Heart left ventricle (tissue), 13 donors: ENCODE data around the gene RPS14.

Experiments used
- CTCF ChIP-seq, 12 donors: fragments of 200-600 bp; sonication (generic) in 4 of 12; IDR thresholded peaks; one replicate each; pipeline versions ENCODE4 v1.5.0 to v1.8.0; 2018 to 2022; ENCODE audit warnings: antibody characterized with exemption in 12 of 12, mild to moderate bottlenecking in 5 of 12
- POLR2A ChIP-seq, 2 donors: fragments of 450-650 bp; IDR thresholded peaks; one replicate each; pipeline ENCODE4 v1.6.1; 2017; ENCODE audit warnings: antibody characterized with exemption in 2 of 2, mild to moderate bottlenecking in 2 of 2, moderate library complexity in 2 of 2
- donor health status: ischemic (EF 13 %, LVEDD 7.1; RV severe dilation, severe dysfunction).
- donor health status: DM: no; HTN: yes; CAD: no.
- donor health status: DM: no; HTN: no; CAD: no.
- donor health status: ischemic (EF 25% LVEDD 6.9; RV normal size, moderate dysfunction).
- donor health status: ischemic (EF 25% LVEDD 5.7; RV mildly dilated, moderate dysfunction).
- donor health status: ischemic (EF 35%, LVEDD 5.7; RV mildly dilated, moderate dysfunction).
- donor health status: nonischemic (EF 11% LVEDD 7.7; RV severe dilation, severe dysfunction).
- donor health status: DM: yes; HTN: yes; CAD: no.
- donor health status: PGD.
- donor health status: ischemic (EF 29% LVEDD 5.4; RV normal size, mild dysfunction).
- donor health status: nonischemic (EF 23%, LVEDD 6.1; RV moderate dilation, normal function).

- TF ChIP-seq CTCF (IDR thresholded peaks at IDR 0.05) (no peak), POLR2A (IDR thresholded peaks at IDR 0.05) (no peak)
These were observed 20.1 kb downstream of the RPS14 start for GRCh38 chr5:150429410-150429873.
